OCI-M1 (cell line): ENCODE measurements around the gene G6PD.
A peak's percentile ranks its signal among the peaks of the same experiment; 100 is the strongest.
"Not testable (repeated sequence)": the region's sequence is repeated elsewhere in the genome, so short reads cannot be mapped to it uniquely, and the experiment has no call there.

Experiments used
- DNase-seq: peaks from one replicate; lab custom pipeline; 2025; lab: John Stamatoyannopoulos, UW

G6PD gene

GRCh38 chrX:154542723-154543424 lies 3.8 kb downstream of the G6PD start:
- DNase-seq = peak; percentile 69

GRCh38 chrX:154541896-154542722 lies 4.5 kb downstream of the G6PD start:
- peak; percentile 95 for DNase-seq

GRCh38 chrX:154541589-154541895 lies 5.1 kb downstream of the G6PD start:
- no peak for DNase-seq

GRCh38 chrX:154540897-154541535 lies 5.6 kb downstream of the G6PD start:
- no peak for DNase-seq

GRCh38 chrX:154540365-154540764 lies 6.3 kb downstream of the G6PD start:
- DNase-seq = not testable (repeated sequence)

- DNase-seq = no peak
Observed at GRCh38 chrX:154539077-154539476, 7.6 kb downstream of the G6PD start.

- DNase-seq = no peak
Observed at GRCh38 chrX:154535892-154536291, 10.8 kb downstream of the G6PD start.

- DNase-seq = peak; percentile 91
Observed at GRCh38 chrX:154534526-154535322, 11.9 kb downstream of the G6PD start.

- no peak for DNase-seq
Observed at GRCh38 chrX:154532690-154533089, 14.0 kb downstream of the G6PD start.

GRCh38 chrX:154531626-154532025 lies 15.0 kb downstream of the G6PD start:
- DNase-seq = no peak

GRCh38 chrX:154530286-154530685 lies 16.4 kb downstream of the G6PD start:
- no peak for DNase-seq

- DNase-seq = no peak
Observed at GRCh38 chrX:154529206-154529612, 17.4 kb downstream of the G6PD start.

GRCh38 chrX:154526901-154527675 lies 19.6 kb downstream of the G6PD start:
- peak; percentile 87 for DNase-seq

- no peak for DNase-seq
Observed at GRCh38 chrX:154525606-154526490, 20.8 kb downstream of the G6PD start.

- DNase-seq = no peak
Observed at GRCh38 chrX:154519389-154519788, 27.3 kb downstream of the G6PD start.

- no peak for DNase-seq
Observed at GRCh38 chrX:154517101-154517781, 29.4 kb downstream of the G6PD start.

- DNase-seq = peak; percentile 79
Observed at GRCh38 chrX:154516656-154517100, 30.0 kb downstream of the G6PD start.

GRCh38 chrX:154515966-154516655 lies 30.5 kb downstream of the G6PD start, which contains the start of gene FAM3A:
FAM3A (minus strand) TSS chrX:154516232; CDS start chrX:154515772, 460 bp downstream.
- peak; percentile 93 for DNase-seq
